Measurements from ENCODE around the gene GABRG3. TPM values are rescaled to one million over a fixed set of nuclear protein-coding genes. Genes with fewer than 3 reads are reported as not detected.

GABRG3 gene
- polyA plus RNA-seq, 1 donor (not counting 4 experiments of a cell fraction or from before 2014, with no cell fraction given), result not detected

GRCh38 chr15:27258287-27258686, 287.3 kb downstream of the GABRG3 start:
- no peak overlapping the region for H3K4me3 ChIP-seq (ENCODE audit: control insufficient read depth in 2 of 3, extremely low read depth in 1 of 3, insufficient read depth in 2 of 3, low read depth in 1 of 3, low read length in 3 of 3)
- H4K20me1 ChIP-seq (ENCODE audit: control insufficient read depth, extremely low read depth, insufficient read depth, low read length), result no peaks in the 10 kb centered on the region
- no peaks in the 10 kb centered on the region for H3K9me1 ChIP-seq (ENCODE audit: control insufficient read depth, extremely low read depth, insufficient read depth, low read length)
- TF ChIP-seq EZH2 (IDR thresholded peaks at IDR 0.05; ENCODE audit: low read length), result no peak
- TF ChIP-seq, protein P1, sequence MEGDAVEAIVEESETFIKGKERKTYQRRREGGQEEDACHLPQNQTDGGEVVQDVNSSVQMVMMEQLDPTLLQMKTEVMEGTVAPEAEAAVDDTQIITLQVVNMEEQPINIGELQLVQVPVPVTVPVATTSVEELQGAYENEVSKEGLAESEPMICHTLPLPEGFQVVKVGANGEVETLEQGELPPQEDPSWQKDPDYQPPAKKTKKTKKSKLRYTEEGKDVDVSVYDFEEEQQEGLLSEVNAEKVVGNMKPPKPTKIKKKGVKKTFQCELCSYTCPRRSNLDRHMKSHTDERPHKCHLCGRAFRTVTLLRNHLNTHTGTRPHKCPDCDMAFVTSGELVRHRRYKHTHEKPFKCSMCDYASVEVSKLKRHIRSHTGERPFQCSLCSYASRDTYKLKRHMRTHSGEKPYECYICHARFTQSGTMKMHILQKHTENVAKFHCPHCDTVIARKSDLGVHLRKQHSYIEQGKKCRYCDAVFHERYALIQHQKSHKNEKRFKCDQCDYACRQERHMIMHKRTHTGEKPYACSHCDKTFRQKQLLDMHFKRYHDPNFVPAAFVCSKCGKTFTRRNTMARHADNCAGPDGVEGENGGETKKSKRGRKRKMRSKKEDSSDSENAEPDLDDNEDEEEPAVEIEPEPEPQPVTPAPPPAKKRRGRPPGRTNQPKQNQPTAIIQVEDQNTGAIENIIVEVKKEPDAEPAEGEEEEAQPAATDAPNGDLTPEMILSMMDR (optimal IDR thresholded peaks at IDR 0.05 in 1 of 3, IDR thresholded peaks at IDR 0.05 in 1 of 3, conservative IDR thresholded peaks at IDR 0.05 in 1 of 3; ENCODE audit: extremely low read depth in 1 of 3, insufficient read depth in 2 of 3, low read length in 3 of 3), result no peak
- no peaks in the 10 kb centered on the region for H3K4me1 ChIP-seq (ENCODE audit: control insufficient read depth, extremely low read depth, insufficient read depth, low read length)
- H3K36me3 ChIP-seq (ENCODE audit: control insufficient read depth in 2 of 2, extremely low read depth in 1 of 2, insufficient read depth in 2 of 2, low read length in 2 of 2), result no peaks in the 10 kb centered on the region
- no peaks in the 10 kb centered on the region for H3K79me2 ChIP-seq (ENCODE audit: control insufficient read depth, insufficient read depth, low read length)
- no peaks in the 10 kb centered on the region for H3K9me3 ChIP-seq (ENCODE audit: control insufficient read depth, low read depth, low read length)
- no peak overlapping the region for H3K9ac ChIP-seq (ENCODE audit: control insufficient read depth, extremely low read depth, insufficient read depth, low read length)
- no peak overlapping the region for H3K27ac ChIP-seq (ENCODE audit: control insufficient read depth, insufficient read depth, low read length)
- dilution Hi-C loops (cut with MboI; ENCODE audit: extremely low pct_ligation_motif_present, low sequenced_read_pairs), result no loop called here
- FAIRE-seq, result no peak
- no peaks in the 10 kb centered on the region for H3K27me3 ChIP-seq (ENCODE audit: control insufficient read depth, extremely low read depth, insufficient read depth, low read length)
- DNase-seq (ENCODE audit: low read depth, low spot score), result no peak
- no peak overlapping the region for H2AFZ ChIP-seq (ENCODE audit: control insufficient read depth, low read length)
- H3K4me2 ChIP-seq (ENCODE audit: control insufficient read depth, extremely low read depth, insufficient read depth, low read depth, low read length), result no peak overlapping the region

GRCh38 chr15:27260523-27260922, 289.5 kb downstream of the GABRG3 start:
- FAIRE-seq, result no peak
- H3K4me2 ChIP-seq (ENCODE audit: control insufficient read depth, extremely low read depth, insufficient read depth, low read depth, low read length), result no peak overlapping the region
- H3K27me3 ChIP-seq (ENCODE audit: control insufficient read depth, extremely low read depth, insufficient read depth, low read length), result no peaks in the 10 kb centered on the region
- TF ChIP-seq EZH2 (IDR thresholded peaks at IDR 0.05; ENCODE audit: low read length), result no peak
- TF ChIP-seq, protein P1 (optimal IDR thresholded peaks at IDR 0.05 in 1 of 3, IDR thresholded peaks at IDR 0.05 in 1 of 3, conservative IDR thresholded peaks at IDR 0.05 in 1 of 3; ENCODE audit: extremely low read depth in 1 of 3, insufficient read depth in 2 of 3, low read length in 3 of 3), result no peak
- no peaks in the 10 kb centered on the region for H3K9me3 ChIP-seq (ENCODE audit: control insufficient read depth, low read depth, low read length)
- H3K4me3 ChIP-seq (ENCODE audit: control insufficient read depth in 2 of 3, extremely low read depth in 1 of 3, insufficient read depth in 2 of 3, low read depth in 1 of 3, low read length in 3 of 3), result no peak overlapping the region
- no peaks in the 10 kb centered on the region for H3K79me2 ChIP-seq (ENCODE audit: control insufficient read depth, insufficient read depth, low read length)
- no peak overlapping the region for H3K9ac ChIP-seq (ENCODE audit: control insufficient read depth, extremely low read depth, insufficient read depth, low read length)
- H3K9me1 ChIP-seq (ENCODE audit: control insufficient read depth, extremely low read depth, insufficient read depth, low read length), result no peaks in the 10 kb centered on the region
- no peak overlapping the region for H3K27ac ChIP-seq (ENCODE audit: control insufficient read depth, insufficient read depth, low read length)
- DNase-seq (ENCODE audit: low read depth, low spot score), result no peak
- no peaks in the 10 kb centered on the region for H4K20me1 ChIP-seq (ENCODE audit: control insufficient read depth, extremely low read depth, insufficient read depth, low read length)
- H3K36me3 ChIP-seq (ENCODE audit: control insufficient read depth in 2 of 2, extremely low read depth in 1 of 2, insufficient read depth in 2 of 2, low read length in 2 of 2), result no peaks in the 10 kb centered on the region
- dilution Hi-C loops (cut with MboI; ENCODE audit: extremely low pct_ligation_motif_present, low sequenced_read_pairs), result no loop called here
- H2AFZ ChIP-seq (ENCODE audit: control insufficient read depth, low read length), result no peak overlapping the region
- H3K4me1 ChIP-seq (ENCODE audit: control insufficient read depth, extremely low read depth, insufficient read depth, low read length), result no peaks in the 10 kb centered on the region
